Endothelial cell (in vitro differentiated cells): ENCODE measurements around the gene SCAI. TPM values are rescaled to one million over a fixed set of nuclear protein-coding genes. Genes with fewer than 3 reads are reported as not detected.
A peak's percentile ranks its signal among the peaks of the same experiment; 100 is the strongest.

Source experiments
- DNase-seq: peaks from one replicate; pipeline ENCODE4 v3.0.0; 2021; ENCODE audit warnings: low spot score
- H3K27ac Mint-ChIP-seq: one replicate; pipeline ENCODE4 v1.8.0; 2021; ENCODE audit warnings: mixed read lengths, inconsistent platforms; ENCODE audit not compliant: unreplicated experiment
- H3K27me3 Mint-ChIP-seq: one replicate; pipeline ENCODE4 v1.8.0; 2021; ENCODE audit warnings: mild to moderate bottlenecking, moderate library complexity, mixed read lengths, inconsistent platforms; ENCODE audit not compliant: unreplicated experiment
- H3K36me3 Mint-ChIP-seq: one replicate; pipeline ENCODE4 v1.8.0; 2021; ENCODE audit warnings: mild to moderate bottlenecking, low read depth, mixed read lengths, inconsistent platforms; ENCODE audit not compliant: unreplicated experiment
- H3K4me1 Mint-ChIP-seq: one replicate; pipeline ENCODE4 v1.8.0; 2021; ENCODE audit warnings: mild to moderate bottlenecking, mixed read lengths, inconsistent platforms; ENCODE audit not compliant: unreplicated experiment
- H3K4me3 Mint-ChIP-seq: one replicate; pipeline ENCODE4 v1.8.0; 2021; ENCODE audit warnings: mild to moderate bottlenecking, mixed read lengths, inconsistent platforms; ENCODE audit not compliant: unreplicated experiment
- H3K9me3 Mint-ChIP-seq: one replicate; pipeline ENCODE4 v1.8.0; 2021; ENCODE audit warnings: mixed read lengths, inconsistent platforms; ENCODE audit not compliant: unreplicated experiment
- CTCF ChIP-seq: fragments of 200-600 bp; sonication (generic); IDR thresholded peaks from one replicate; pipeline ENCODE4 v1.5.0; 2021; ENCODE audit warnings: antibody characterized with exemption; ENCODE audit not compliant: unreplicated experiment
- total RNA-seq: library from RNA; stranded (reverse); fragmentation: NEBNext Ultra II Directional; extraction: Animal tissue kit (Norgen Biotek cat#: 25700); gene quantifications from one replicate; pipeline ENCODE4 v1.2.1, GENCODE V29; 2021; ENCODE audit not compliant: unreplicated experiment

Gene SCAI
- total RNA-seq, 1 donor from 2014 or later = 12.3 TPM

DNA sequence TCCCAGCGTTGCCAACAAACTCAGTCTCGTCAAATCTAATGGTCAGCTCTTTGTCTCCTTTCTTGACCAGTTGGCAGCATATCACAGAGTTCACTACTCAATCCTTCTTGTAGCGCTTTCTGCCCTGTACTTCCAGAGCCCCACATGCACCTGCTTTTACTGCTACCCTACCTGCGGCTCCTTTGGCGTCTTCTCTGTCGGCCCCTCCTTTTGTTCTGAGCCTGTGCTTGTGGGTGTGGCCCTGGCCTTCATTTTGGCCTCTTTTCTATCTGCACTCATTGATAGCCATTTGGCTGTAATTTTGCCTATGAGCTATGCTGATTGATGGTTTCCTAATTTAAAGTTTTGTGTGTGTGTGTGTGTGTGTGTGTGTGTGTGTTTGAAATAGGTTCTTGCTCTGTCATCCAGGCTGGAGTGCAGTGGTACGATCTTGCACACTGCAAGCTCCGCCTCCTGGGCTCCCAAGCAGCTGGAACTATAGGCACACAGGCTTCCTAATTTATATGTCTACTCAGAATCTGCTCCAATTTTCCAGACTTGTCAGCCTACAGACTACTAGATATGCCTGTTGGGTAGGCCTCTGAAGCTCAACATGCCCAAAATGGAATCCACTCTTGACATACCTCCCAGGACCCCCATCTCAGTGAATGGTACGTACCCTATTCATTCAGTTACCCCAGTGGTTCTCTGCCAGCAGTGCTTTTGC lies 249.1 kb downstream of the SCAI start:
- H3K27ac Mint-ChIP-seq = no peak overlapping the region

More for the DNA sequence above, 249.1 kb downstream of the SCAI start:
- DNase-seq = no peak
- Mint-ChIP-seq H3K36me3 (peaks cover 39% of the 10 kb centered on the region), H3K27me3 (peaks cover 11% of the 10 kb centered on the region), H3K4me3 (peak overlapping the region; percentile 4), H3K4me1 (no peaks in the 10 kb centered on the region), H3K9me3 (no peaks in the 10 kb centered on the region)
- TF ChIP-seq CTCF = no peak

Other genes starting within 250 kb of the SCAI start
- 14.8 TPM for gene GOLGA1, start 202.4 kb downstream of the SCAI start, total RNA-seq
- gene PPP6C, start 46.3 kb upstream of the SCAI start, total RNA-seq = 46.0 TPM
- gene RABEPK, start 57.0 kb upstream of the SCAI start, total RNA-seq = 8.5 TPM
- gene HSPA5, start 97.8 kb upstream of the SCAI start, total RNA-seq = 260 TPM
- 37.9 TPM for gene GAPVD1, start 118.3 kb upstream of the SCAI start, total RNA-seq